Measurements from ENCODE around the gene KCNJ2.

- TF ChIP-seq CTCF (IDR thresholded peaks at IDR 0.05) = no peak
- TF ChIP-seq NPAS2 (CRISPR knock-in tag; IDR thresholded peaks at IDR 0.05; ENCODE audit: borderline replicate concordance) = no peak
- TF ChIP-seq MYC (IDR thresholded peaks at IDR 0.05; ENCODE audit: borderline replicate concordance, low read length) = no peak
- no peak for TF ChIP-seq HDAC2 (IDR thresholded peaks at IDR 0.05)
- no peak for TF ChIP-seq NFE2L2 (conservative IDR thresholded peaks at IDR 0.05; ENCODE audit: low read length)
- no peak for TF ChIP-seq EHMT2 (IDR thresholded peaks at IDR 0.05; ENCODE audit: low read depth)
- no peak for TF ChIP-seq CEBPB (IDR thresholded peaks at IDR 0.05)
- no peak for TF ChIP-seq RAD21 (conservative IDR thresholded peaks at IDR 0.05 in 1 of 2, IDR thresholded peaks at IDR 0.05 in 1 of 2)
- no peak for TF ChIP-seq RCOR1 (IDR thresholded peaks at IDR 0.05; ENCODE audit: low read depth, low read length)
- TF ChIP-seq POLR2A (IDR thresholded peaks at IDR 0.05; ENCODE audit: low read length) = no peak
Observed at GRCh38 chr17:70215656-70216055, 46.3 kb downstream of the KCNJ2 start.

Data from A549 (cell line).